ENCODE results near the gene CNPY3. TPM values are rescaled to one million over a fixed set of nuclear protein-coding genes. Genes with fewer than 3 reads are reported as not detected.

CNPY3 gene
- total and polyA plus RNA-seq, 10 of the 15 experiments (the other 5 are each of a cell fraction or from before 2014, with no cell fraction given), result 7.2 to 102 (median 73.6) TPM

- no peaks in the 10 kb centered on the region for H4K20me1 ChIP-seq (ENCODE audit: control insufficient read depth, insufficient read depth)
- no TSS peak for BruUV-seq (replicated peaks)
- no peak for TF ChIP-seq ZNF217 (IDR thresholded peaks at IDR 0.05)
- no peak for TF ChIP-seq RCOR1 (conservative IDR thresholded peaks at IDR 0.05; ENCODE audit: low read depth, low read length)
- no peak for TF ChIP-seq GATAD2B (conservative IDR thresholded peaks at IDR 0.05; ENCODE audit: low read depth)
- no peak for TF ChIP-seq MYC (IDR thresholded peaks at IDR 0.05; ENCODE audit: insufficient read depth, insufficient read length, insufficient replicate concordance, low read length, severe bottlenecking)
- TF ChIP-seq RAD21 (IDR thresholded peaks at IDR 0.05; ENCODE audit: insufficient read depth, low read depth, low read length), result no peak
- no peak for TF ChIP-seq EGR1 (IDR thresholded peaks at IDR 0.05; ENCODE audit: borderline replicate concordance in 1 of 2, low read depth in 2 of 2, low read length in 2 of 2)
- TF ChIP-seq ATF7 (IDR thresholded peaks at IDR 0.05; ENCODE audit: low read depth), result no peak
- no peak for TF ChIP-seq SKIL (IDR thresholded peaks at IDR 0.05; ENCODE audit: low read depth, poor library complexity, severe bottlenecking)
- TF ChIP-seq CEBPB (IDR thresholded peaks at IDR 0.05; ENCODE audit: borderline replicate concordance in 1 of 2, low read depth in 2 of 2, low read length in 2 of 2), result no peak
- no peak for TF ChIP-seq ZSCAN29 (IDR thresholded peaks at IDR 0.05)
- TF ChIP-seq LARP7 (IDR thresholded peaks at IDR 0.05), result no peak
- no peak for TF ChIP-seq ESRRA (IDR thresholded peaks at IDR 0.05; ENCODE audit: low read length)
- TF ChIP-seq FOXM1 (IDR thresholded peaks at IDR 0.05; ENCODE audit: low read depth, low read length), result no peak
- TF ChIP-seq SREBF2 (IDR thresholded peaks at IDR 0.05; ENCODE audit: low read length), result no peak
- no peak for TF ChIP-seq SMAD1 (IDR thresholded peaks at IDR 0.05; ENCODE audit: low read depth, partially characterized antibody)
- no peak for TF ChIP-seq CTCF (IDR thresholded peaks at IDR 0.05 in 2 of 3, conservative IDR thresholded peaks at IDR 0.05 in 1 of 3; ENCODE audit: control insufficient read depth in 2 of 3, extremely low read depth in 1 of 3, insufficient read depth in 1 of 3, low read depth in 3 of 3, low read length in 3 of 3)
- TF ChIP-seq HDGF (IDR thresholded peaks at IDR 0.05), result no peak
- SMC1A ChIA-PET (ENCODE audit: uncharacterized antibody, unreplicated experiment), result no interaction called here
- no peak overlapping the region for H3K4me3 ChIP-seq
- POLR2A ChIA-PET, result no interaction called here
- no peak overlapping the region for H2AFZ ChIP-seq (ENCODE audit: control insufficient read depth, low read depth, low read length)
- CTCF ChIA-PET, result interaction anchor here (0.6 to 0.9 kb wide), 2 partner anchors 11 to 224 kb away, joined by 3 read pairs; no protein-coding TSS in a partner anchor
- no peak overlapping the region for H3K4me2 ChIP-seq (ENCODE audit: control insufficient read depth, insufficient read depth)
- in situ Hi-C loops (cut with MboI), result no loop called here
- no peak for ATAC-seq
- peaks cover 2% of the 10 kb centered on the region for H3K79me2 ChIP-seq (ENCODE audit: control insufficient read depth, insufficient read depth, low read length)
- 90% methylated on average over 15 of the region's 23 CpGs for WGBS (ENCODE audit: insufficient coverage, insufficient replicate concordance, low lambda C conversion rate, missing lambda C conversion rate)
- H3K9me3 ChIP-seq (replicated peaks; ENCODE audit: control insufficient read depth, insufficient read depth, low read length), result no peaks in the 10 kb centered on the region
- H3K27ac ChIP-seq (ENCODE audit: control insufficient read depth, insufficient read depth), result no peak overlapping the region
- DNase-seq (ENCODE audit: low read depth, low spot score), result no peak
- no peaks in the 10 kb centered on the region for H3K36me3 ChIP-seq (ENCODE audit: control insufficient read depth in 2 of 2, insufficient read depth in 2 of 2, low read length in 1 of 2)
- H3K4me1 ChIP-seq (ENCODE audit: control insufficient read depth, insufficient read depth, low read length), result peaks cover 6% of the 10 kb centered on the region; the same call in 1 of the 2 replicates
- no peak overlapping the region for H3K9ac ChIP-seq (ENCODE audit: control insufficient read depth, insufficient read depth, low read length)
- RAD21 ChIA-PET (ENCODE audit: unreplicated experiment), result no interaction called here
- FAIRE-seq, result no peak
- no peaks in the 10 kb centered on the region for H3K27me3 ChIP-seq (replicated peaks in 1 of 2; ENCODE audit: control insufficient read depth in 2 of 2, insufficient read depth in 2 of 2, low read length in 1 of 2)
- intact Hi-C loops (cut with micrococcal nuclease; ENCODE audit: unreplicated experiment), result no loop called here
Measured at GRCh38 chr6:42925248-42925857, 3.9 kb upstream of the CNPY3 start.

Data from GM12878 (cell line).